ENCODE results near the gene CSNK2A1. TPM values are rescaled to one million over a fixed set of nuclear protein-coding genes. Genes with fewer than 3 reads are reported as not detected.
A peak's percentile ranks its signal among the peaks of the same experiment; 100 is the strongest.

CSNK2A1 gene
- total and polyA plus RNA-seq, 2 of the 8 experiments (the other 6 are each of a cell fraction or from before 2014, with no cell fraction given): 117 to 260 TPM

DNA sequence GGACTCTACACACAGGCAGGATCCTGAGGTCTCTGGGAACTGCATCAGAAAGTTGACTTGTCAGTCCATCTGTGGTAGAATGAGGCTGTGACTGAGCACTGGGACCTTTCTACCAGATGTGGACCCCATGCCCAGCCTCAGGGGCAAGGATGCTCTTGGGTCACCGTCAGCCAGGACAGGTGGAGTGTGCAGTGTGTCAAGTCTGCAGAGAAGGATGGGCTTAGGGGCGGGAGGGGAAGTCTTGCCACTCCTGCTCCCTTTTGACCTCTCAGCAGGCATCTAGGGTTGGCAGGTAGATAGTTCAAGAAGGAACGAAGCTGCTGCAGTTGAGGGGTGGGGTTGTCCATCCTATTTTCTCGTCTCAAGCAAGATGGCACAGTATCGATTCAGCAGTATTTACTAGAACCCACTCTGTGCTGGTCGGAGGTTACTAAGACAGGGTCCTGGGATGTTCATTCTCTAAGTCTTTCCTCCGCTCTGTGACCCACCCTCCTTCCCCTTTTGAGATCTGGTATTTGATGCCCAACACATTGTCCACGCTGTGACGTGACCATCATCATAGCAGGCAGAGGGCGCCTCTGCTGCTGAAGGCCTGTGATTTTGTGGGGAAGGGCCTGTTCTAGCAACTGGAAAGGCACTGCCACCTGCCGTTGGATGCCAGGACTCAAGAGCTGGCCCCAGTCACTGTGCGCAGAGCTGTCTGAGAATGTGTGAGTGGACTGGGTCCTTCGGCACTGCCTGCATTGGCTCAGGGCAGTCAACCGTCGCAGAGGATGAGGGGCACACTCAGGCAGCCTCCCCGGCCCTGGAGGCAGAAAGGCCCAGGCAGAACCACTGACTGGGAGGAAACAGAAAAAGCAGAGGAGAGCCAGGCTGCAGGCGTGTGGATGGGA lies 112.3 kb downstream of the CSNK2A1 start (continued):
- TF ChIP-seq HDAC2 (IDR thresholded peaks at IDR 0.05; ENCODE audit: borderline replicate concordance in 1 of 2, low read depth in 2 of 2, low read length in 2 of 2) (no peak), EGR1 (IDR thresholded peaks at IDR 0.05; ENCODE audit: borderline replicate concordance, low read depth, low read length) (no peak), POLR2AphosphoS5 (IDR thresholded peaks at IDR 0.05; ENCODE audit: low read depth, low read length) (peak; percentile 38; the same call in 1 of the 2 replicates), CBX8 (IDR thresholded peaks at IDR 0.05; ENCODE audit: borderline replicate concordance, low read depth, low read length) (no peak), RAD21 (IDR thresholded peaks at IDR 0.05 in 1 of 2, conservative IDR thresholded peaks at IDR 0.05 in 1 of 2; ENCODE audit: low read depth in 2 of 2, low read length in 2 of 2) (peak; percentile 68 to 79), CBX5 (IDR thresholded peaks at IDR 0.05; ENCODE audit: low read depth, low read length) (no peak), EP300 (IDR thresholded peaks at IDR 0.05; ENCODE audit: borderline replicate concordance in 1 of 2, low read depth in 2 of 2, low read length in 2 of 2) (no peak), CREB1 (IDR thresholded peaks at IDR 0.05) (peak; percentile 67), NANOG (IDR thresholded peaks at IDR 0.05; ENCODE audit: insufficient read depth, low read depth, low read length, poor library complexity, severe bottlenecking) (no peak), SP2 (IDR thresholded peaks at IDR 0.05; ENCODE audit: low read length) (no peak), RNF2 (IDR thresholded peaks at IDR 0.05; ENCODE audit: borderline replicate concordance, low read depth, low read length, missing control alignments, poor library complexity, severe bottlenecking) (no peak), TAF1 (IDR thresholded peaks at IDR 0.05; ENCODE audit: low read depth, low read length) (no peak), BACH1 (IDR thresholded peaks at IDR 0.05; ENCODE audit: low read length) (no peak), EZH2 (IDR thresholded peaks at IDR 0.05; ENCODE audit: low read depth, low read length, severe bottlenecking) (no peak), CEBPB (IDR thresholded peaks at IDR 0.05; ENCODE audit: low read depth, low read length) (no peak), YY1 (IDR thresholded peaks at IDR 0.05; ENCODE audit: low read depth, low read length) (no peak), SIN3A (conservative IDR thresholded peaks at IDR 0.05 in 1 of 2, IDR thresholded peaks at IDR 0.05 in 1 of 2; ENCODE audit: low read depth in 1 of 2, low read length in 2 of 2) (no peak)
- TF ChIP-seq, protein P1, sequence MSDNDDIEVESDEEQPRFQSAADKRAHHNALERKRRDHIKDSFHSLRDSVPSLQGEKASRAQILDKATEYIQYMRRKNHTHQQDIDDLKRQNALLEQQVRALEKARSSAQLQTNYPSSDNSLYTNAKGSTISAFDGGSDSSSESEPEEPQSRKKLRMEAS (IDR thresholded peaks at IDR 0.05): no peak

Data from H1 (cell line).